Body of pancreas (tissue), 4 donors: ENCODE results near the gene DZIP1.

Experiments used
- POLR2A ChIP-seq, 3 donors: fragments of 450-650 bp; IDR thresholded peaks; one replicate each; pipeline ENCODE4 v1.6.1; 2016; ENCODE audit warnings: antibody characterized with exemption in 3 of 3, mild to moderate bottlenecking in 2 of 3
- TF ChIP-seq, protein P1 (sequence below), 7 experiments: fragments of 450-650 bp in 4 of 7; fragments of 200-600 bp in 3 of 7; sonication (generic) in 3 of 7; IDR thresholded peaks; one replicate each; pipeline ENCODE4 v1.5.1; 2016 to 2019; ENCODE audit warnings: antibody characterized with exemption in 7 of 7

DNA sequence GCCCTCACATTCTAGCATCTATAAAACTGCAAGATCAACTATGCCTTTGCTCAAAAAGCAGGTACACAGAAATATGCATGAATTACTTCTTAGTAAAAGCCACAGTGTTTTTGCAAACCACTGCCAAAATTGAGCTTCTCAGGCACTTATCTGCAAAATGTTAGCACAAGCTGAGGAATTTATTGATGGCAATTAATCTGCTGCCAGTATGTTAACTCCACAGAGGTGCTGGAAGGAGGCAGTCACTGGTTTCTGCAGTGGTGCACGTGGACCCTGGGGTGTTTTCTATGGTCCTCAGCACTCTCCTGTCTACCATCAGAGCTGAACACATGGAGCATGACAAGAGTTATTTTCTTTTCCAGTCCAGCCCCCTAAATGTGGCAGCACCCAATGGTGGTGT is 47.8 kb downstream of the DZIP1 start:
- TF ChIP-seq, protein P1, sequence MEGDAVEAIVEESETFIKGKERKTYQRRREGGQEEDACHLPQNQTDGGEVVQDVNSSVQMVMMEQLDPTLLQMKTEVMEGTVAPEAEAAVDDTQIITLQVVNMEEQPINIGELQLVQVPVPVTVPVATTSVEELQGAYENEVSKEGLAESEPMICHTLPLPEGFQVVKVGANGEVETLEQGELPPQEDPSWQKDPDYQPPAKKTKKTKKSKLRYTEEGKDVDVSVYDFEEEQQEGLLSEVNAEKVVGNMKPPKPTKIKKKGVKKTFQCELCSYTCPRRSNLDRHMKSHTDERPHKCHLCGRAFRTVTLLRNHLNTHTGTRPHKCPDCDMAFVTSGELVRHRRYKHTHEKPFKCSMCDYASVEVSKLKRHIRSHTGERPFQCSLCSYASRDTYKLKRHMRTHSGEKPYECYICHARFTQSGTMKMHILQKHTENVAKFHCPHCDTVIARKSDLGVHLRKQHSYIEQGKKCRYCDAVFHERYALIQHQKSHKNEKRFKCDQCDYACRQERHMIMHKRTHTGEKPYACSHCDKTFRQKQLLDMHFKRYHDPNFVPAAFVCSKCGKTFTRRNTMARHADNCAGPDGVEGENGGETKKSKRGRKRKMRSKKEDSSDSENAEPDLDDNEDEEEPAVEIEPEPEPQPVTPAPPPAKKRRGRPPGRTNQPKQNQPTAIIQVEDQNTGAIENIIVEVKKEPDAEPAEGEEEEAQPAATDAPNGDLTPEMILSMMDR (IDR thresholded peaks at IDR 0.05): no peak
- no peak for TF ChIP-seq POLR2A (IDR thresholded peaks at IDR 0.05)
